ENCODE measurements around the gene GK2. TPM values are rescaled to one million over a fixed set of nuclear protein-coding genes. Genes with fewer than 3 reads are reported as not detected.

The GK2 gene
- polyA plus RNA-seq, 1 of the 3 experiments (the other 2 are of a cell fraction), result not detected

- no peak for TF ChIP-seq RFX5 (IDR thresholded peaks at IDR 0.05; ENCODE audit: low read length)
- TF ChIP-seq CHD2 (IDR thresholded peaks at IDR 0.05; ENCODE audit: low read length, partially characterized antibody), result no peak
- no peak for TF ChIP-seq JUND (IDR thresholded peaks at IDR 0.05)
- TF ChIP-seq USF1 (IDR thresholded peaks at IDR 0.05; ENCODE audit: borderline replicate concordance, low read depth), result no peak
Measured at GRCh38 chr4:79385641-79386040, 22.4 kb downstream of the GK2 start (continued).

- Histone ChIP-seq H3K27ac (ENCODE audit: low read depth in 2 of 2, low read length in 1 of 2) (no peak overlapping the region), H3K79me2 (ENCODE audit: insufficient read depth) (no peaks in the 10 kb centered on the region), H3K4me1 (ENCODE audit: control insufficient read depth in 1 of 2, insufficient read depth in 2 of 2, low read depth in 1 of 2, low read length in 1 of 2) (peaks cover 0 to 4% of the 10 kb centered on the region in 2 experiments; a peak in 1 of 4 replicates), H3K4me2 (no peak overlapping the region), H4K20me1 (ENCODE audit: insufficient read depth) (no peaks in the 10 kb centered on the region), H2AFZ (ENCODE audit: low read depth) (no peak overlapping the region), H3K4me3 (ENCODE audit: low read depth in 2 of 2, low read length in 1 of 2) (no peak overlapping the region), H3K36me3 (replicated peaks in 1 of 2; ENCODE audit: control insufficient read depth in 1 of 2, insufficient read depth in 2 of 2, low read length in 1 of 2) (no peaks in the 10 kb centered on the region), H3F3A (replicated peaks; ENCODE audit: insufficient read depth) (no peaks in the 10 kb centered on the region), H3K27me3 (ENCODE audit: insufficient read depth) (no peaks in the 10 kb centered on the region), H3K9me2 (no peaks in the 10 kb centered on the region), H3K9me3 (no peaks in the 10 kb centered on the region), H3K9ac (no peak overlapping the region)
- WGBS (ENCODE audit: low lambda C conversion rate), result 59% methylated on average over 1 of the region's 1 CpG
- CTCF ChIA-PET, result no interaction called here
- no peak for TF ChIP-seq TCF12 (IDR thresholded peaks at IDR 0.05)
- no peak for TF ChIP-seq FOSL2 (IDR thresholded peaks at IDR 0.05; ENCODE audit: borderline replicate concordance, low read depth)
- no peak for DNase-seq
- POLR2A ChIA-PET, result no interaction called here
Measured at GRCh38 chr4:79381161-79381560, 26.9 kb downstream of the GK2 start.

- H3K4me3 ChIP-seq (ENCODE audit: low read depth in 2 of 2, low read length in 1 of 2), result no peak overlapping the region
- H3K9me3 ChIP-seq, result no peaks in the 10 kb centered on the region
- H3K4me2 ChIP-seq, result no peak overlapping the region
- no peak overlapping the region for H2AFZ ChIP-seq (ENCODE audit: low read depth)
- CTCF ChIA-PET, result no interaction called here
- no peak overlapping the region for H3K27ac ChIP-seq (ENCODE audit: low read depth in 2 of 2, low read length in 1 of 2)
- no peak for DNase-seq
- no peaks in the 10 kb centered on the region for H3K36me3 ChIP-seq (replicated peaks in 1 of 2; ENCODE audit: control insufficient read depth in 1 of 2, insufficient read depth in 2 of 2, low read length in 1 of 2)
- H3K27me3 ChIP-seq (ENCODE audit: insufficient read depth), result no peaks in the 10 kb centered on the region
- H3K9me2 ChIP-seq, result no peaks in the 10 kb centered on the region
- no peaks in the 10 kb centered on the region for H4K20me1 ChIP-seq (ENCODE audit: insufficient read depth)
- 27% methylated on average over 2 of the region's 2 CpGs for WGBS (ENCODE audit: low lambda C conversion rate)
- no peaks in the 10 kb centered on the region for H3K79me2 ChIP-seq (ENCODE audit: insufficient read depth)
- no peak overlapping the region for H3K9ac ChIP-seq
- POLR2A ChIA-PET, result no interaction called here
- H3F3A ChIP-seq (replicated peaks; ENCODE audit: insufficient read depth), result no peaks in the 10 kb centered on the region
- H3K4me1 ChIP-seq (ENCODE audit: control insufficient read depth in 1 of 2, insufficient read depth in 2 of 2, low read depth in 1 of 2, low read length in 1 of 2), result no peaks in the 10 kb centered on the region
- TF ChIP-seq USF2 (IDR thresholded peaks at IDR 0.05; ENCODE audit: borderline replicate concordance, low read depth, low read length) (no peak), RCOR1 (IDR thresholded peaks at IDR 0.05; ENCODE audit: low read length) (no peak), FOXM1 (IDR thresholded peaks at IDR 0.05; ENCODE audit: low read depth) (no peak), RFX5 (IDR thresholded peaks at IDR 0.05; ENCODE audit: low read length) (no peak), JUND (IDR thresholded peaks at IDR 0.05) (no peak), TEAD4 (IDR thresholded peaks at IDR 0.05; ENCODE audit: borderline replicate concordance, insufficient read depth) (no peak), USF1 (IDR thresholded peaks at IDR 0.05; ENCODE audit: borderline replicate concordance, low read depth) (no peak), RAD21 (IDR thresholded peaks at IDR 0.05; ENCODE audit: low read length) (no peak), SMC3 (IDR thresholded peaks at IDR 0.05; ENCODE audit: low read depth, low read length) (no peak), FOSL2 (IDR thresholded peaks at IDR 0.05; ENCODE audit: borderline replicate concordance, low read depth) (no peak), MEF2A (IDR thresholded peaks at IDR 0.05; ENCODE audit: borderline replicate concordance, low read depth) (no peak), NRF1 (IDR thresholded peaks at IDR 0.05; ENCODE audit: low read depth, low read length) (no peak), CTCF (IDR thresholded peaks at IDR 0.05) (no peak), GATA2 (CRISPR knock-in tag; IDR thresholded peaks at IDR 0.05) (no peak), EZH2phosphoT487 (IDR thresholded peaks at IDR 0.05; ENCODE audit: borderline replicate concordance, low read depth) (no peak), EP300 (IDR thresholded peaks at IDR 0.05; ENCODE audit: borderline replicate concordance in 1 of 2, low read depth in 1 of 2, low read length in 1 of 2) (no peak), MXI1 (IDR thresholded peaks at IDR 0.05; ENCODE audit: low read depth, low read length) (no peak), NFIC (IDR thresholded peaks at IDR 0.05; ENCODE audit: borderline replicate concordance) (no peak)
Measured at GRCh38 chr4:79370026-79370425, 38.0 kb downstream of the GK2 start.
